Muscle layer of duodenum (tissue), 2 donors: ENCODE measurements around the gene AGRP.

Experiments
- H3K27ac ChIP-seq: one replicate; pipeline ENCODE4 v1.7.0; 2013; ENCODE audit warnings: mild to moderate bottlenecking, low read length
- H3K27me3 ChIP-seq: one replicate; pipeline ENCODE4 v1.7.0; 2013; ENCODE audit warnings: low read depth, mild to moderate bottlenecking, control low read depth, low read length
- H3K36me3 ChIP-seq, 2 donors: one replicate each; pipeline ENCODE4 v1.7.0; 2013; ENCODE audit warnings: low read length in 2 of 2, control low read depth in 1 of 2, mild to moderate bottlenecking in 1 of 2; ENCODE audit not compliant: insufficient read depth in 2 of 2, control insufficient read depth in 1 of 2
- H3K4me1 ChIP-seq, 2 donors: one replicate each; pipeline ENCODE4 v1.7.0; 2013; ENCODE audit warnings: low read length in 2 of 2, mild to moderate bottlenecking in 2 of 2, control low read depth in 1 of 2, moderate library complexity in 1 of 2; ENCODE audit not compliant: insufficient read depth in 2 of 2, control insufficient read depth in 1 of 2
- H3K4me3 ChIP-seq, 2 donors: one replicate each; pipeline ENCODE4 v1.7.0; 2013; ENCODE audit warnings: low read length in 2 of 2, low read depth in 1 of 2, mild to moderate bottlenecking in 1 of 2
- H3K9me3 ChIP-seq, 2 donors: one replicate each; pipeline ENCODE4 v1.7.0; 2013; ENCODE audit warnings: low read length in 2 of 2, control low read depth in 1 of 2, mild to moderate bottlenecking in 1 of 2; ENCODE audit not compliant: control insufficient read depth in 1 of 2
- donor health status: healthy.

The AGRP gene

GRCh38 chr16:67442581-67443255 lies 40.6 kb downstream of the AGRP start:
- Histone ChIP-seq H3K27me3 (no peaks in the 10 kb centered on the region), H3K36me3 (peaks cover 38 to 57% of the 10 kb centered on the region in 2 donors), H3K27ac (no peak overlapping the region), H3K9me3 (no peaks in the 10 kb centered on the region), H3K4me1 (peaks cover 29 to 62% of the 10 kb centered on the region in 2 donors), H3K4me3 (no peak overlapping the region)

- Histone ChIP-seq H3K9me3 (no peaks in the 10 kb centered on the region), H3K36me3 (peaks cover 46 to 59% of the 10 kb centered on the region in 2 donors), H3K27ac (peak overlapping the region; percentile 78), H3K4me3 (no peak overlapping the region), H3K4me1 (peaks cover 24 to 53% of the 10 kb centered on the region in 2 donors), H3K27me3 (no peaks in the 10 kb centered on the region)
These were observed 41.4 kb downstream of the AGRP start for GRCh38 chr16:67441907-67442306.

GRCh38 chr16:67441271-67441753 lies 42.0 kb downstream of the AGRP start:
- peak overlapping the region; percentile 78 for H3K27ac ChIP-seq
- H3K4me1 ChIP-seq: peaks cover 22 to 48% of the 10 kb centered on the region in 2 donors
- no peaks in the 10 kb centered on the region for H3K9me3 ChIP-seq
- peaks cover 46 to 59% of the 10 kb centered on the region in 2 donors for H3K36me3 ChIP-seq
- H3K4me3 ChIP-seq: no peak overlapping the region
- no peaks in the 10 kb centered on the region for H3K27me3 ChIP-seq

- Histone ChIP-seq H3K27me3 (no peaks in the 10 kb centered on the region), H3K27ac (no peak overlapping the region), H3K36me3 (peaks cover 41 to 53% of the 10 kb centered on the region in 2 donors), H3K9me3 (no peaks in the 10 kb centered on the region), H3K4me3 (no peak overlapping the region), H3K4me1 (peaks cover 12 to 25% of the 10 kb centered on the region in 2 donors)
These were observed 44.4 kb downstream of the AGRP start for GRCh38 chr16:67438824-67439393.

GRCh38 chr16:67438098-67438791 lies 45.1 kb downstream of the AGRP start:
- no peaks in the 10 kb centered on the region for H3K27me3 ChIP-seq
- peaks cover 39 to 49% of the 10 kb centered on the region in 2 donors for H3K36me3 ChIP-seq
- H3K4me3 ChIP-seq: no peak overlapping the region
- H3K9me3 ChIP-seq: no peaks in the 10 kb centered on the region
- H3K27ac ChIP-seq: no peak overlapping the region
- H3K4me1 ChIP-seq: peaks cover 12 to 19% of the 10 kb centered on the region in 2 donors

GRCh38 chr16:67437513-67437912 lies 45.8 kb downstream of the AGRP start:
- peaks cover 31 to 43% of the 10 kb centered on the region in 2 donors for H3K36me3 ChIP-seq
- H3K9me3 ChIP-seq: no peaks in the 10 kb centered on the region
- no peak overlapping the region for H3K27ac ChIP-seq

GRCh38 chr16:67436640-67437193 lies 46.6 kb downstream of the AGRP start:
- no peaks in the 10 kb centered on the region for H3K27me3 ChIP-seq
- H3K27ac ChIP-seq: no peak overlapping the region
- peaks cover 30 to 43% of the 10 kb centered on the region in 2 donors for H3K36me3 ChIP-seq
- H3K4me3 ChIP-seq: no peak overlapping the region
- H3K4me1 ChIP-seq: peaks cover 3 to 8% of the 10 kb centered on the region in 2 donors
- no peaks in the 10 kb centered on the region for H3K9me3 ChIP-seq

More at GRCh38 chr16:67437513-67437912, 45.8 kb downstream of the AGRP start:
- no peaks in the 10 kb centered on the region for H3K27me3 ChIP-seq
- H3K4me3 ChIP-seq: no peak overlapping the region
- H3K4me1 ChIP-seq: peaks cover 6 to 12% of the 10 kb centered on the region in 2 donors

- Histone ChIP-seq H3K27me3 (no peaks in the 10 kb centered on the region), H3K36me3 (peaks cover 28 to 34% of the 10 kb centered on the region in 2 donors), H3K4me1 (peaks cover 0 to 7% of the 10 kb centered on the region in 2 donors), H3K27ac (no peak overlapping the region), H3K4me3 (no peak overlapping the region), H3K9me3 (no peaks in the 10 kb centered on the region)
These were observed 47.6 kb downstream of the AGRP start for GRCh38 chr16:67435758-67436164.

- Histone ChIP-seq H3K36me3 (peaks cover 11 to 13% of the 10 kb centered on the region in 2 donors), H3K27me3 (no peaks in the 10 kb centered on the region), H3K4me1 (peaks cover 0 to 19% of the 10 kb centered on the region in 2 donors), H3K27ac (peak overlapping the region; percentile 56), H3K9me3 (no peaks in the 10 kb centered on the region), H3K4me3 (no peak overlapping the region)
These were observed 50.1 kb downstream of the AGRP start for GRCh38 chr16:67433131-67433719.
